Midbrain (tissue), 1 donor: ENCODE results near the gene CFAP46.
"Not testable (repeated sequence)": the region's sequence is repeated elsewhere in the genome, so short reads cannot be mapped to it uniquely, and the experiment has no call there.

Experiments used
- DNase-seq: peaks from one replicate; lab custom pipeline; 2025; lab: John Stamatoyannopoulos, UW

CFAP46 gene

DNA sequence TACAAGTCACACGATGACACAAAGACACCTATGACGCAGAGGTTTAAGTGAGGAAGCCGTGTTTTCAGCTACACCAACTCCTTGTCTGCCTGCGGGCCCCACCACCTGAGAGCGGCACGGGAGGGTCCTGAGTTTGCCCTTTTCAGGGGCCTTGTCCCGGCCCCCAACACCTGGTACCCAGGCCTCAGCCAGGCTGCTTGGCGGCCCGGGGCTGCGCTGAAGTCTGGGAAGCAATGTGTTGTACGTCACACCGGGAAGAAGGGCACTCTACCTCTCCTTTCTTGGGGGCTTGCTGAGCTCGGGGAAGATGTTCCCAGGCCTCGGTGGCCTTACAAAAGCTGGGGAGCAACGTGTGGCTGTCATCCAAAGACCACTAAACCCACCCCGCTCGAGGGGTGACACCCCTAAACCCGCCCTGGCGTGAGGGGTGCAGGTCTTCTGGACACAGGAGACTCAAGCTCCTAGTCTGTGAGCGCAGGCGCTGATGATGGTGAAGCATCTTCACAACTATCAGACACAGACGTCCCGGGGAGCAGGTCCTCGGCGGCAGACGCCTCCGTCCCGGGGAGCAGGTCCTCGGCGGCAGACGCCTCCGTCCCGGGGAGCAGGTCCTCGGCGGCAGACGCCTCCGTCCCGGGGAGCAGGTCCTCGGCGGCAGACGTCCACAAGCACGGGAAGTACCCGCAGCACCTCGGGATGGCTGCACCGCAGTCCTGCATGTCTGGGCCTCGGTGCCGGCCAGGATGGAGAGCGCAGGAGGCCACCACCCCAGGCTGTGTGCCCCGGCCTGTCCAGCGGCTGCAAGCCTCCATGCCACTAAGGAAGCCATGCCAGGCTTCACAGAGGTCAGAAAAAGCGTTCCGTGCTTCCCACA lies 15.4 kb downstream of the CFAP46 start:
- DNase-seq, result no peak

DNA sequence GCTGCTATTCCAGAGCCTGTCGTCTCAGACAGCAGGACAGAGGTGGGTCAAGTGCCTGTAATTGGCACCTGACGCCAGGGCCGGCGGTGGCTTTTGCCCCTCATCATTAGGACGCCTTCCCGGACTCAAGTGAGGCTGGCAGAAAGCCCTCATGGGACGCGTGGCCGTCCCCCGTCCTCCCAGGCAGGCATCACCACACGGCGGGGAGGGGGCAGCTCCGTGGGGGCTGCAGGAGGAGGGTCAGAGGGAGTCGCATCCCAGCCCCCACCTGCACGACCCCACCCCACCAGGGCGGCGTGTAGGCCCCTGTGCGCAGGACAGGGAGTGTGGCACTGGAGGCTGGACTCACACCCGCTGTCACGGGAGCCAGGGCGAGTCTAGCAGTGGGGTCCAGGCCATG lies 16.3 kb downstream of the CFAP46 start:
- DNase-seq, result no peak

DNA sequence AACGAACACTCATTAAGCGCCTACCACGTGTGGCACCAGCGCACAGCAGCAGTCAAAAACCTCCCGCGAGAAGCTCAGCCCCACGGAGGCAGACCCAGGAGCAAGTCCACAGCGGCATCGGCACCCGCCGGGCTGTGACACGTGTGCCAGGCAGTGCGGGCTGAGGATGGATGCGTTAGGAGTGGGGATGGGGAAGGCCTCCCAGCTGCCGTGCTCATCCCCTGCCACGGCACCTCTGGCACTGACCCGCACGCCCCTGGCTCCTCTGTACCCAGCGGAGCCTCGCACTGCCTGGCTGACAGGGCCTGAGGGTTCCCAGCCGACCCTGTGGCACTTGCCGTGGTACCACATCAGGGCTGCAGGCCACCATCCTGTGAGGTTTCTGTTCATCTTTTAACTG lies 16.8 kb downstream of the CFAP46 start:
- no peak for DNase-seq

DNA sequence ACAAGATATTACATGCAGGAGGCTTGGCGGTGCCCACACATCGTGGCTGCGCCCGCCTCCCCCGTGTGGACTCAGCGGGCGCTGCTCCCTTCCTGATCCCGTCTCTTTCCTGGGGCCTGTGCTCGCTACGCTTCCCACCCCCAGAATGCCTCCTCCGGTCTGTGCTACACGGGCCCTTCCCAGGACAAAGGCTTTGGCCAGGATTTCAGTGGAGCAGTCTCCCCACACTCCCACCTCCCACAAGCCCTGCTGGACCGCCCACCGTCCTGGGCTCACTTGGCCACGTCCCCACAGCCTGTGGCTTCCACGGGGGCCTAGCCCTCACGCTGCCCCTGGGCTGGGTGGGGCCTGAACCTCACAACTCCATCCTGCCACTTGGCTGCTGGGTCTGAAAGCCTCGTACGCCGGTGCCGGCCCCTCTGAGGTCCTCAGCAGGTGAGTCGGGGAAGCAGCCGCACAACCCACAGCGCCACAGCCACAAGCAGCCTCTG lies 17.3 kb downstream of the CFAP46 start:
- no peak for DNase-seq

DNA sequence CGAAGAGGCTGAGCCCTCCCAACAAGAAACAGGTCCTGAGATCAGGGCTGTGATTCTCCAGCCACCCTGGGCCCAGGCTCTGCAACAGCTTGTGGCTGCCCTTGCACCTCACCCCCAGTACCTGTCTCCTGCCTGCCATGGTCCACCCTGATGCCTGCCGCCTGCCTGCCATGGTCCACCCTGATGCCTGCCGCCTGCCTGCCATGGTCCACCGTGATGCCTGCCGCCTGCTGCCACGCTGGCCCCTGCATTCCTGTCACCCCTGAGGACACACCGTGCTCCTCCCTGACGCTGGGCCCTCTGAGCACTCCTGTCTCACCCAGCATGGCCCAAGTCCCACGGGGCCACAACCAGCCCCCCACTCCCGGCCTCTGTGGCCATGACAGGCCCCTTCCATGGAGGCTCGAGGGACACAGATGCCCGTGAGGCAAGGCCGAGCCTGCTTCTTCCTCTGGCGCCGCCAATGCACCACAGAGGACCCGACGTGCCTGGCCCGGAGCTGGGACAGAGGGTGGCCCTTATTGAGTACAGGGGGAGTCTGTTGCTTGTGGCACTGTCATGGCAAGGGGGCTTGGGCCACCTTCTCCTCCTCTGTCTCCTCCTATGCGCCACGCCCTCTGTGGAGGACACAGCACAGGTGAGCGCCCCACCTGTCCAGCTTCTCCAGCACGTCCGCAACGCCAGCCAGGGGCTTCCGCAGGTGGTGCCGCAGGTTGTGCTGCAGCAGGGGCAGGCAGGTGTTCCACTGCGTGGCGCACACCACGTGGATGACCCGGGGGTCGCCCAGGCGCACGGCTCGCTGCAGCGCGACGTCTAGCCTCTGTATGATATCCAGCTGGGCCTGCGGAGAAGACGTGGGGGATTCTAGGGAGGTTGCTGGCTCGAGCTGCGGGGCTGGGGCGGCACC lies 18.1 kb downstream of the CFAP46 start:
- no peak for DNase-seq

DNA sequence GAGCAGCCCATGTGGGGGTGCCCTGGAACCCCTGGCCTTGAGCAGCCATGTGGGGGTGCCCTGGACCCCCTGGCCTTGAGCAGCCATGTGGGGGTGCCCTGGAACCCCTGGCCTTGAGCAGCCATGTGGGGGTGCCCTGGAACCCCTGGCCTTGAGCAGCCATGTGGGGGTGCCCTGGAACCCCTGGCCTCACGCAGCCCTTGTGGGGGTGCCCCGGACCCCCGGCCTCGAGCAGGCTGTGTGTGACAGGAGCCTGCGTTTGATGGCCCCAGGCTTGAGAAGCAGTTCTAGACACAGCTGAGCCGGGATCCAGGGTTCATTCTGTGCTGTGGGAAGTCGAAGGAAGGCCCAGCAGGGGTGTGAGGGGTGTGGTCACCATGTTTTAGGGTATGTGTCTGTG lies 19.0 kb downstream of the CFAP46 start:
- DNase-seq, result not testable (repeated sequence)

DNA sequence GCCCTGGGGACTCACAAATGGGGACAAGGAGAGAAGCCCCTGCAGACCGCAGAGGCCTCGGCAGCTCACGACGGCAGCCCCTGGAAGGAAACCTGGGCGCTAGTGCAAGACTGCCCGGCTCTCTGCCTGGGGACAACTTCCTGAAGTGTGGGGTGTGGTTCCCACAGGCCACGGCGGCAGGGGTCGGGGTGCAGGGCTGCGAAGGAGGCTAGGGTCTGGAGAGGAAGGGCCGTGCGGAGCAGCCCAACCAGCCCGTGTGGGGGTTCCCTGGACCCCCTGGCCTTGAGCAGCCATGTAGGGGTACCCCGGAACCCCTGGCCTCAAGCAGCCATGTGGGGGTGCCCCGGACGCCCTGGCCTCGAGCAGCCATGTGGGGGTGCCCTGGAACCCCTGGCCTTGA lies 19.5 kb downstream of the CFAP46 start:
- DNase-seq, result no peak

DNA sequence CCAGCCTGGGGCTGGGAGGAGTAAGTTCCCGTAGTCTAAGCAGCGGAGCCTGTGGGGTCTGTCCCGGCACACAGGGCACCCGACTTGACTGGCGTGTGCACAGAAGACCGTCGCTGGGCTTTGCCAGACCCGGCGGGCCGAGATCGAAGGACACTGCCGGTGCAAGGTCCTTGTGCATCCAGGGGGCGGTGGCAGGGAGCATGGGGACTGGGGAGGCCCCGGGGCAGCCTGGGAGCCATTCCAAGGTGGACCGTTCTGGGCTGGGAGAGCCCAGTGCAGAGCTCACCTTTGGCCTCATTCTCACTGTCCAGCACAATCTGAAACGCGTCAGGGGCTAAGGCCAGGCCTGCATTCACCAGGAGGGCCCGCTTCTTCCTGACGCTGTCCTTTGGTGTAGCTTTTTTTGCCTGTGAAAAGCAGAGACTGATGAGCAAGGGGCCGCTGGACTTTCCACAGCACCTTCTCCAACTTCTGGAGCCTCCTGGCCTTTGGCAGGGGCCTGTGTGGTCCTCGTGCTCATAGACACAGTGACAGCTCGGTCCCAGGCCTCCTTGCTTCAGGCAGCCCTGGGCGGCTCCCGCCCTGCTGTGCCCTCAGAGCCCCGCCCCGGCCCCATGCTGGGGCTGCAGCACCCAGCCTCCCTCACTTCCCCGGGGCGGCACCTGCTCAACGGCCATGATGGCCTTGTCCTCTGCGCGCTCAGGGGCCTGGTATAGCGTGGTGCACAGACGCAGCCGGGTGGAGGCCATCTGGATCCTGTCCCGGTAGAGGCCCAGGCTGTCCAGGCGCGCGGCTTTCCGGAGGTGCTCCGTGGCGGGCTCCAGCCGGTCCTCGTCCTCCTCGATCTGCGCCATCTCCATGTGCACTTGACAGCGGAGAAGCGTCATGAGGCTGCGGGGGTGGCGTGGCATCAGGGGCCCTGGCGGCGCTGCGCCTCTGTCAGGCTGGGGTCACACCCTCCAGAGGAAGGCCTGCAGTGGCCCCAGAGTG lies 20.3 kb downstream of the CFAP46 start:
- no peak for DNase-seq

DNA sequence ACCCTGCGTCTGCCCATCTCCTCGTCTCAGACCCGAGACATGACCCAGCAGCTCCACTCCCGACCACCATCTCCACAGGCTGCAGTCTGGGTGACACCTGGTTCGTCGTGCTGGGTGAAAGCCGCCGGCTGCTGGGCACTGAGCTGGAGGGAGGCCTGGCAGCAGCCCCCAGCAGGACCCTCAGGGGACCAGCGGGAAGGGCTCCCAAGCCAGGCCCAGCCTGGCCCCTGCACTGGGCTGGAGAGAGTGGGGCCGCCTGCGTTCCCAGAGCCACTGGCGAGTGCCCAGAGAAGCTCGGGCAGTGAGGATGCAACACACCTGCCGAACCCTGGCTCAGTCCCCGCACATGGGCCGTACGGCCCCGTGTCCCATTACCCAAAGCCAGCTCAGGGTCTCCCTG lies 21.3 kb downstream of the CFAP46 start:
- DNase-seq, result no peak

DNA sequence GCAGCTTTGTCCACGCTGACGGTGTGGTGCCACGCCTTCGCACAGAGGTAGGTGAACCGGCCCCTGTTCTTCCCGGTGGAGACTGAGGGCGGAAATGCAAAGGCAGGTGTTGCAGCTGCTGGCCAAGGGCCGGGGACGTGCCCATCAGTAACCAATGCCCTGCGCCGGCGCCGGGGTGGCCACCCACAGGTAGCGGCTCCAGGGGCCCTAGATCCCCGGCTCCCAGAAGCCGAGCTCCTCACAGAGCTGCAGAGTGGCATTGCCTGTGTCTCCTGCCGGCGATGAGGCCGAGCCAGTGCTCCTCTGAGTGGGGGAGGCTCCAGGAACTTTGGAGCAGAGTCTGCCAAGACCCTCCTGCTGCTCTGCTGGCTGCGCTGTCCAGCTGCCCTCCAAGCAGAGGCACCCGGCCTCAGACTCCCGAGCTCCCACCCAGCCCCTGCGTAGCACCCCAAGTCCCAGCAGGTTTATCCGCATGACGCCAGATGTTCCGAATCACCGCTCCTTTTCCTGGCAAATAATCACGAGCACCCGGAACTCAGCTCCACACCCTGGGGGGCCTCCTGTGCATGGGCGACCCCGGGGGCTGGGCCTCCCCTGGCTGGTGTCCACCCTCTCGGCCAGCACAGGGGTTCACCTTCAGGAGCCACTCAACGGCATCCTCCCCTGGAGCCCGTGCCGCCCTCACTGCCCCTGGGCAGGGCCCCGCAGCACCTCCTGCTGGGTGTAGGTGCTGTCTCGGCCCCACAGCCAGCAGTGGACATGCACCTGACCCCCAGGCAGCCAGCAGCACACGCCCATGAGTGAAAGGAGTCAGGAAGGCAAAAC lies 22.1 kb downstream of the CFAP46 start:
- DNase-seq, result no peak

DNA sequence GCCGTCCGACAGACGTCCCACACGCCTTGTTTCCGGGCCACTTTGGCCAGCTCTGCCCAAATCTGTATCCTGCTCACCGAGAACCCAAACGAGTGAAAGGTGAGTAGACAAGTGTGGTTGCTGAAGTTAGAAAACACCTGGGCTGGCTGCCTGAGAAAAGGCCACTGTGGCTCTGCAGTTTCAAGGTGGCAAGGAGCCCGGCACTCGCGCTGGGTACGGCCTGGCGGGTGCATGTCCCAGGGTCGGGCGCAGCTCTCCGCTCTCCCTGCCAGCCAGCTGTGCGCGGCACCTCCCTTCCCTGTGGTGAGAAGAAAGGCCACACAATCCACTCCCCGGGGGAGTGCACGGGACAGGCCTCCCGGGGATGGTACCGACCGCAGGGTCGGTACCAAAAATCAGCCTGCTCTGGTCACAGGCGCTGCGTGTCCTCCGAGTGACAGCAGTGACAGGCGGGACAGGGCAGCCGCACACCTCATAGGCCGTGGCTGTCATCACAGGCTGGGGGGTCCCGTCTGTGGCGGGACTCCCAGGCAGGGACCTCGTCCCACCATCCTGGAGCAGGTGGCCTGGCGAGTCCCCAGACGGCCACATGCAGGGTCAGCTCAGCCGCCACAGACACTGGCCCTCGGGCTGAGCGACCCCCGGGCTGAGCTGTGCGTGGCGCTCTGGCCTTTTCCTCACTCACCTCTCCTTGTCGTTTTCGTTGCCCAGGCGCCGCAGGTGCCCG lies 22.8 kb downstream of the CFAP46 start:
- no peak for DNase-seq

DNA sequence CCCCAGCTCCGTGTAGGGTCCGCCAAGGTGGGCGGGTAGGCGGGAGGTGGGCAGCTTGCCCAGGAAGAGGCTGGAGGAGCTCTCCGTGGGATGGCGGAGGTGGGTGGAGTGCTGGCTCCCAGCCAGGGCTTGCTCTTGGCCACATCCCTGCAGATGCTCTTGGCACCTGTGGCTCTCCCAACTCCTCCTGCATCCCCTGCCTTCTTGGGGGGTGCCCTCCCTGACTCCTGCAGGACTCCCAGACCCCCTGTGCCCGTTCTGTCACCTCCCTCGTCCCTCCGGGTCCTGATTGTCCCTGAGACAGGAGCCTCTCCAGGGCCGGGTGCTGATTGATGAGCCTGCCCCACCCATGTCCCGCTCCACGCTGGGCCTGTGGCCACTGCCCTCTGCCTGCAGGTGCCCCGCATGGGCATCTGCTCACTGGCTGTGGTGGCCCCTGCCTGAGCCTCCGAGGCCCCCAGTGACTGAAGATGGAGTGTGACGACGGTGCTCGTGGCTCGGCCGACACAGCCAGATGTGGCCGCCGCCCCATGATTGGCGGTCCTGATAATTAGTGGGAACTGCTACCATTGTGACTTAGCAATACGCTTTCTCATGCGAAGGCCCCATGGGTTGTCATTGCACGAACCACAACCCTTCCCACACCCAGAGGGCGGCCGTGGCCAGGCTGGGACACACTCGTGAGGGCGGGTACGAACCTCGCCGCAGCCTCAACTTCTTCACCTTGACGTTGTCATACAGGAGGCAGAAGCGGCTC lies 23.6 kb downstream of the CFAP46 start:
- DNase-seq, result no peak

DNA sequence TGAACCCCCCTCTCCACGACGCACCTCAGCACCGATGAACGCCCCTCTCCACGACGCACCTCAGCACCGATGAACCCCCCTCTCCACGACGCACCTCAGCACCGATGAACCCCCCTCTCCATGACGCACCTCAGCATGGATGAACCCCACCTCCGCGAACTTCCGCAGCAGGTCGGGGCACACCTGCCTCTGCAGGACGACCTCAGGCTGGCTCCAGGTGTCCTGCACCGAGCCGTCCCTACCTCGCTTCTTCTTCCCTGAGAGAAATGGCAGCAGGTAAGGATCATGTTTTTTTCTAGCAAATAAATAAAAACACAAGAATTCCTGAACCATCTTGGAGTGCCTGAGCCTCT lies 24.1 kb downstream of the CFAP46 start:
- DNase-seq, result no peak

DNA sequence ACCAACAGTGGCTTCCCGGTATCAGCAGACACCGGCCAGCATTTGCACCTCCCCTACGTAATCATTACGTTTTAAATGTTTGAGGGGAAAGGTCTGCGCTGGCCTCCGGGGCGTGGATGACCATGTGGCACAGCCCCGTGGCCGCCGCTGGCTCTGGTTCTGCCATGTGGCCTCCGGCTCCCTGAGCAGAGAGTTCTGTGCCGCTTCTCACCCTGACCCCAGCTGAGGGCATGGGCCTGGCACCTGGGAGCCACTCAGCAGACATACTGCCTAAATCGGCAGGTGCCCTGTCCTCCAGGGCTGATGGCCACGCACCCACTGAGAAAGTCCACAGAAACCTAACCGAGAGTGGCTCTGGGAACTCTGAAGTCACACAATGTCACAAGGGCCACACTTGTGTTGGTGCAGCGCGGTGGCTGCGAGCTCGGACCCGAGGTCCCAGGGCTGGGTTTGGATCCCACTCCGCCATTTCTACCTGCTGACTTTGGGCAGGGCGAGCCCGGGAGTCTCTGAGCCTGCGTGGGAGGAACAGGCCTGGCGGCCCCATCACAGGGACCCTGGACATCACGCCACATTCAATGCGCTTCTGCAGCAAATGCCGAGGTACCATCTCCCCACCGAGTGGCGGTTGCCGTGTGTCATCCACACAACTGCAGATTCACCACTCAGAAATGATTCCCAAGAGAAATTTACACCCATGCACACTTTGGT lies 25.3 kb downstream of the CFAP46 start:
- DNase-seq, result no peak

DNA sequence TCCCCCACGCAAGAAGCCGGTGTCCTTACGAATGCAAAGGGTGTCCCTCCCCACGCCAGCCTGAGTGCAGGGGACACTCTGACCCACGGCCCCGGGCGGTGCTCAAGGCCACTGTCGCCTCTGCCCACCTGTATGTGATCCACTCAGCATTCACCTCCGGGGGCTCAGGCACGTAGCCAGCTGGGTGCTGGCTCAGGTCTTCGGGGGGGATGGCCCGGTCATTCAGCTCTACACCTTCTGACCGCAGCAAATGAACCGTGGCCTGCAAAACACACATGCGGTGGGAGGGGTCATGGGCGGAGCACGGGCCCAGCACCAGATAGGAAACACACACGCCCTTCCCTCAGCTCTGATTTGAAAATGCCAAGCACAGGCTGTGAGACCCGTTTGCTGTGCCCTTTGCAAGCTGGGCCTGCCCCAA lies 25.9 kb downstream of the CFAP46 start:
- no peak for DNase-seq

DNA sequence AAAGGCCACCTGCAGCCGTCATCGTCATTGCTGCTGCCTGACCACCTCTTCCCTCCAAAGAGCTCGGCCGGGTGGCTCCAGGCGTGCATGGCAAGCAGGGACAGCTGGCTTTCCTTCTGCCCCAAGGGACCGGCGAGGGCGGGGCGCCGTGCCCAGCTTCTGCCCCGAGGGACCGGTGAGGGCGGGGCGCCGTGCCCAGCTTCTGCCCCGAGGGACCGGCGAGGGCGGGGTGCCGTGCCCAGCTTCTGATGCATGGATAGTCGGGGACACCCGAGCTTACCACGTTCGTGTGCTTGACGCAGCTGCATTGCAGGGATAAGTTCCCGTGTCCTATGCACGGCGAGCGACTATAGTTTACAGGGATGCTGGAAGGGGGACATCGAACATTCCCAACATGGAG lies 27.0 kb downstream of the CFAP46 start:
- no peak for DNase-seq

DNA sequence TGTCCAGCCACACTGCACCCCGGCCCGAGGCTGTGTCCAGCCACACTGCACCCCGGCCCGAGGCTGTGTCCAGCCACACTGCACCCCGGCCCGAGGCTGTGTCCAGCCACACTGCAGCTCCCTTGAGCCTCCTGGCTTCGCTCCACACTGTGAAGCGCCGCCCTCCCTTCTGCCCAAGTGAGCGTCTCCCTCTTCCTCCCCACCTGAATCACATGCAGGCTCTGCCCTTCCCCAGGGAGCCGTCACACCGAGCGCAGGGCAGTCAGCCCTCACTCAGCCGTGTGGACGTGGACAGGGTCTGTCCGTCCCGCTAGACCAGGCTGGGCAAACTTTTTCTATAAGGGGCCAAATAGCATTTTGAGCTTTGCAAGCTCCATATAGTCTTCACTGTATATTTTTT lies 27.6 kb downstream of the CFAP46 start:
- no peak for DNase-seq

DNA sequence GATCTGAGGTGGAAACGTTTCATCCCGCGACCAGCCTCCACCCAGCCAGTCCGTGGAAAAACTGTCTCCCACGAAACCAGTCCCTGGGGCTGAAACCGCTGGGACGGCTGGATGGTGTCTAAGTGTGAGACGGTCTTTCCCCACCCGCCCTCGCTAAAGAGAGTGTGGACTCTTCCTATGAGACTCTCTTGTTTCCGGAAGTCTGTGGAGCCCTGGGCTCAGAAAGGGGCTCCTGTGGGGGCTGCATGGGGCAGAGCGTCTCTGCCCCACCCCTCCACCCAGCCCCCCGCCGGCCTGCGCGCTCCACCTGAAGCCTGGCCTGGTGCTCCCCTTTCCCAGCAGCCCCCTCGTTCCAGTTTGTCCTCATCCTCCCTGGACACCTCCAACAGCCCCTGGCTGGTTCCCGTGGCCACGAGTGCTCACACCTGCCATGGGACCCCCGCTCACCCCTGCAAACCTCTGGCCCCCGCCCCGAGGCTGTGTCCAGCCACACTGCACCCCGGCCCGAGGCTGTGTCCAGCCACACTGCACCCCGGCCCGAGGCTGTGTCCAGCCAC lies 28.7 kb downstream of the CFAP46 start:
- no peak for DNase-seq
